NCI-H2107 treated with DMSO at 0.1 percent for 48 hours (cell line): ENCODE results near the gene RBKS.

Experiments
- DNase-seq: peaks from one replicate; lab custom pipeline; 2025; ENCODE audit not compliant: unreplicated experiment; lab: John Stamatoyannopoulos, UW

The RBKS gene

GRCh38 chr2:27890146-27890923, at the start of gene RBKS, which contains the start of gene BABAM2:
TSS of gene RBKS (minus strand) at chr2:27890387. CDS start at chr2:27890345, 42 bp downstream.
TSS of gene BABAM2 (plus strand) at chr2:27890729. CDS start at chr2:27894557, 3,828 bp downstream.
- peak; percentile 75 for DNase-seq

GRCh38 chr2:27935026-27935425, 44.8 kb upstream of the RBKS start:
- no peak for DNase-seq

- no peak for DNase-seq
Observed at GRCh38 chr2:27932396-27932795, 42.2 kb upstream of the RBKS start.

GRCh38 chr2:27931361-27931950, 41.3 kb upstream of the RBKS start:
- no peak for DNase-seq

GRCh38 chr2:27929916-27930486, 39.8 kb upstream of the RBKS start:
- DNase-seq: no peak

- no peak for DNase-seq
Observed at GRCh38 chr2:27925766-27926472, 35.7 kb upstream of the RBKS start.

GRCh38 chr2:27922842-27923241, 32.7 kb upstream of the RBKS start:
- no peak for DNase-seq

- DNase-seq: no peak
Observed at GRCh38 chr2:27921880-27922547, 31.8 kb upstream of the RBKS start.

- DNase-seq: no peak
Observed at GRCh38 chr2:27921424-27921823, 31.2 kb upstream of the RBKS start.

- DNase-seq: no peak
Observed at GRCh38 chr2:27920148-27920885, 30.1 kb upstream of the RBKS start.

- no peak for DNase-seq
Observed at GRCh38 chr2:27916293-27916995, 26.3 kb upstream of the RBKS start.

GRCh38 chr2:27915874-27916273, 25.7 kb upstream of the RBKS start:
- DNase-seq: no peak

- no peak for DNase-seq
Observed at GRCh38 chr2:27915191-27915590, 25.0 kb upstream of the RBKS start.

GRCh38 chr2:27914805-27915175, 24.6 kb upstream of the RBKS start:
- DNase-seq: no peak

GRCh38 chr2:27914041-27914804, 24.0 kb upstream of the RBKS start:
- no peak for DNase-seq

- no peak for DNase-seq
Observed at GRCh38 chr2:27912512-27912911, 22.3 kb upstream of the RBKS start.

- no peak for DNase-seq
Observed at GRCh38 chr2:27911458-27912210, 21.4 kb upstream of the RBKS start.

GRCh38 chr2:27909901-27910300, 19.7 kb upstream of the RBKS start:
- DNase-seq: no peak
